Hematopoietic multipotent progenitor cell treated with erythropoietin and hydrocortisone succinate and interleukin-3 and kit ligand, for 15 days (in vitro differentiated cells): Measurements from ENCODE around the gene SLC25A45.

Source experiments
- DNase-seq: peaks from one replicate; pipeline ENCODE4 v3.0.0-alpha.2; 2015; ENCODE audit warnings: low spot score

Gene SLC25A45

GRCh38 chr11:65389294-65389980 is 7.0 kb upstream of the SLC25A45 start:
- no peak for DNase-seq

GRCh38 chr11:65388731-65389130 is 6.3 kb upstream of the SLC25A45 start:
- DNase-seq = no peak

GRCh38 chr11:65386307-65387140 is 4.1 kb upstream of the SLC25A45 start, which contains the start of gene FRMD8:
Gene FRMD8, plus strand, starts transcription at chr11:65386637. Its CDS starts 400 bp downstream, at chr11:65387037.
- DNase-seq = peak; percentile 91

GRCh38 chr11:65384301-65384889 is 1.9 kb upstream of the SLC25A45 start:
- DNase-seq = no peak

- DNase-seq = no peak
These were observed 1.3 kb upstream of the SLC25A45 start for GRCh38 chr11:65383778-65384177.

- no peak for DNase-seq
These were observed 440 bp upstream of the SLC25A45 start for GRCh38 chr11:65382804-65383368.

GRCh38 chr11:65381716-65382032 is 772 bp downstream of the SLC25A45 start:
- DNase-seq = no peak

GRCh38 chr11:65380460-65381119 is 1.9 kb downstream of the SLC25A45 start:
- DNase-seq = no peak

- DNase-seq = no peak
These were observed 2.6 kb downstream of the SLC25A45 start for GRCh38 chr11:65379698-65380459.

GRCh38 chr11:65378928-65379638 is 3.4 kb downstream of the SLC25A45 start:
- DNase-seq = no peak

GRCh38 chr11:65378208-65378927 is 4.1 kb downstream of the SLC25A45 start:
- DNase-seq = no peak

GRCh38 chr11:65377777-65378176 is 4.7 kb downstream of the SLC25A45 start:
- no peak for DNase-seq

GRCh38 chr11:65377036-65377435 is 5.4 kb downstream of the SLC25A45 start:
- DNase-seq = no peak

GRCh38 chr11:65376138-65376713 is 6.2 kb downstream of the SLC25A45 start:
- DNase-seq = no peak

GRCh38 chr11:65375012-65375411 is 7.4 kb downstream of the SLC25A45 start:
- no peak for DNase-seq

- DNase-seq = no peak
These were observed 8.4 kb downstream of the SLC25A45 start for GRCh38 chr11:65373839-65374580.

GRCh38 chr11:65370659-65371049 is 11.8 kb downstream of the SLC25A45 start:
- no peak for DNase-seq

GRCh38 chr11:65366340-65366773 is 16.1 kb downstream of the SLC25A45 start:
- peak; percentile 81 for DNase-seq

GRCh38 chr11:65363770-65364169 is 18.7 kb downstream of the SLC25A45 start:
- DNase-seq = no peak
